GM21360 (cell line): ENCODE measurements around the gene C17orf58.
"Not testable (repeated sequence)": the region's sequence is repeated elsewhere in the genome, so short reads cannot be mapped to it uniquely, and the experiment has no call there.

ENCODE experiments used
- ATAC-seq: cut with Tn5 transposase; IDR thresholded peaks from one replicate; pipeline ENCODE4 v1.9.1; 2021; ENCODE audit warnings: mild to moderate bottlenecking, moderate library complexity; ENCODE audit not compliant: unreplicated experiment

The C17orf58 gene

DNA sequence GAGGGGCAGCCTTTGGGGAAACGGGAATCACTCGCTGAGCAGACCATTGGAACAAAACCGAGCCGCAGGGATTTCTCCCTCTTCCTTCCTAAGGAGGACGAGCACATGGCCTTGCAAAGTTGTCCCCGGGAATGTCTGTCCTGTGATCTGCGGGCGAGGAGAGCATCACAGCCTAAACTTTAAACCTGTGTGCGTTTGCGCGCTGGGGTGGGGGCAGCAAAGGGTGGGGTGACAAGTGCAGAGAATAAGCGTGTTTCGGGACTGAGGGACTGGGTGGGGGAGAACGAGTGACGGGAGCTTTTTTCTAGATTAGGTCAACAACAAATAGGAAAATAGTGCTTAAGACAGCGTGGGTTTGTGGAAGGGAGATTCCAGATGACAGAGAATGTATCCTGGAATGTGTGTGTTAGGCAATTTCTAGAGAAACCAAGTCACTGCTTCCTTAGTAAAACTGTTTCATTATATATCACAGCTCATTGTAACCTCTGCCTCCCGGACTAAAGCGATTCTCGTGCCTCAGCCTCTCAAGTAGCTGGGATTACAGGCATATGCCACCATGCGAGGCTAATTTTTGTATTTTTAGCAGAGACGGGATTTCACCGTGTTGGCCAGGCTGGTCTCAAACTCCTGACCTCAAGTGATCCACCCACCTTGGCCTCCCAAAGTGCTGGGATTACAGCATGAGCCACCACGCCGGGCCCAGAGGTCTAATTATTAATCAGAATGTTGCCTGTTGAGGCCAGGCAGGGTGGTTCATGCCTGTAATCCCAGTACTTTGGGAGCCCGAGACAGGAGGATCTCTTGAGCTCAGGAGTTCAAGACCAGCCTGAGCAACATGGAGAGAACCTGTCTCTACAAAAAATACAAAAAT lies at the start of gene C17orf58:
C17orf58 (minus strand) TSS at position 169 of the 871 bp plus-strand sequence. CDS start 271 bp downstream, outside the sequence.
- not testable (repeated sequence) for ATAC-seq

DNA sequence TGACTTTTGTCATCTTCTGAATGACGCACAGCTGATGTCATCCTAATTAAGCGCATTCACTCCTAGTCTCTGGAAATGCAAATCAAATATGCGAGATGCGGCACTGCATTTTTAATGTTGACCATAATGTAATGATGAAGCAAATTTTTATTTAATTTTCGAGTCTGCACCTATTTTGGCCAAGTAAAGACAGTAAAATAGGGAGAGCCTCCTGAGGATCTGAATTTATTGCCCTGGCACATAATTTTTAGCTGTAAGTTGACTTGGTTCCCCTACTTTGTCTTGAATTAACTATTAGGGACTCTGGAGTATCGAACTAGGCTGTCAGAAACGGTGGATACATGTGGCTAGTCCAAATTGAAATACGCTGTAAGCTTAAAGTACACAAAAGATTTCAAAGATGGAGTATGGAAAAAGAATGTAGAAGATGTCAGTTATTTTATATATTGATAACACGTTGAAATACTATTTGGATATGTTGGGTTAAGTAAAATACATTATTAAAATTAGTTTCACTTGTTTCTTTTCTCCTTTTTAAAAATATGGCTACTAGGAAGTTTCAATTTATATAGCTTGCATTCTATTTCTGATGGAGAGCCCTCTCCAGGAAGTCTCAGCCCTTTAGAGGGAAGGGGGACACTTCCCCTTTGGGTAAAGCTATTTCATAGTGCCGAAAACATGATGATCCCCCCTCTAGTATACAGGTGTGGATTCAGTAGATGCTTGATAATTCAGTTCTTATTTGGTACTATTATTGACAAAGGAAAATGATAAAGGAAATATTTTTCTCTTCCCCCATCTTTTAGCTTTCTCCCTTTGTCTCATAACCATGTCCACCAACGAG lies 40.3 kb upstream of the C17orf58 start:
- no peak for ATAC-seq

DNA sequence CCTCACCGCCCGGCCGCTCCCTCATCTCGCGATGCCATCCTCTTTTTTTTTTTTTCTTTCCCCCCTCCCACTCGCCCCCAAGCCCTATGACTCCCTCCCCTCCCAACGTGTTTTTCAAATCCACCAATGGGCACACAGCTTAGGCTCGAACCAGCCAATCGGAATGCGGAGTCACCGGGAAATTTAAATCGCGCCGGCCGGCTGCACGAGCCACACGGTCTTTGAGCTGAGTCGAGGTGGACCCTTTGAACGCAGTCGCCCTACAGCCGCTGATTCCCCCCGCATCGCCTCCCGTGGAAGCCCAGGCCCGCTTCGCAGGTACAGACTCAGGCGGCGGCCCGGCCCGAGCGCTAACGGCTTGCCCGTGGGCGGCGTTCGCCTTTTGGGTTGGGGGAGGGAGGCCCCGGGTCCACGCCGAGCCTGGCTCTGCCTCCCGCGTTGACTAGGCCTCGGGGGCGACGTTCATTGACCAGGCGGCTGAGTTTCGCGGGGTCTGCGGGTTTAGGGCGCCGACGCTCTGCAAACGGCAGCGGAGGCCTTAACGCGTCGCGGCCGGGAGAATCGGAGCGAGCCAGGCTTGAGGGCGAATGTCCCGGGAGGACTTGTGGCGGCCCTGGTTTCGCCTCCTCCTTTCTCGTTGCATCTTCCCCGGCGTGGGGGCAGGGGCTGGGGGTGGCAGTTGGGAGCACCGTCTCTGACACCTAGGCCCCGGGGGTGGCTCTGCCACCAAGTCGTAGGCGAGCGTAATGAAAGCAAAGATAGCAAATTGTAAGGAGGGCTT lies 39.4 kb upstream of the C17orf58 start, which contains the start of gene KPNA2:
KPNA2 (plus strand) TSS at position 213 of the 781 bp plus-strand sequence. CDS start 1,398 bp downstream, outside the sequence.
- ATAC-seq: peak; percentile 77

DNA sequence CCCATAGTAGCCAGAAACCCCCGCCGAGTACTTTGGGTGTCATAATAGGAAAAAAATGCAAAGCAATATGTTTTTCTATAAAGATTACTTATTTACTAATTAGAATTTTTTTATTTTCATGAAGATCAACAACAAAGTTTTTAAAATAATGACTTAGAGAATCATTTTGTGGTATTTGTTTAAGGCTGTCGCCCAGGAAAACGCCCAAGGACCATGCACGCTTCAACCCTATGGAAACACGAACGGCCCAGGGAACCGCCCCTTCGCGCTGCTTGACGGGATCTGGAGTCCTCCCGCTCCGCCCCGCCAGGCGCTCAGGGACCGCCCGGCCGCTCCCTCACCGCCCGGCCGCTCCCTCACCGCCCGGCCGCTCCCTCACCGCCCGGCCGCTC lies 38.9 kb upstream of the C17orf58 start:
- ATAC-seq: peak; percentile 91

DNA sequence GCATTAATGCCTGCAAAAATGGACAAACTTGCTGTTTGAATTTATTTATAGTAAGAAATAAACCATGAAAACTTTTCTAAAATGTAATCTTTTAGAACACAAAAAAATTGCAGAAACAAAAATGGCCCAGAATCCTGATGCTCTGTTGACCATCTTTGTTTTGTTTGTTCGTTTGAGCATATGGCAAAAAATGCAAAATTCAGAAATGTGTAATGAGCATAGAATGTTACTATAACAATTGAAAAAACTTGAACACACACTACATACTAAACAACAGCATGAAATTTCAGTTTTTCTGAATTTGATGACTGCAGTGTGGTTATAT lies 38.1 kb upstream of the C17orf58 start:
- no peak for ATAC-seq

DNA sequence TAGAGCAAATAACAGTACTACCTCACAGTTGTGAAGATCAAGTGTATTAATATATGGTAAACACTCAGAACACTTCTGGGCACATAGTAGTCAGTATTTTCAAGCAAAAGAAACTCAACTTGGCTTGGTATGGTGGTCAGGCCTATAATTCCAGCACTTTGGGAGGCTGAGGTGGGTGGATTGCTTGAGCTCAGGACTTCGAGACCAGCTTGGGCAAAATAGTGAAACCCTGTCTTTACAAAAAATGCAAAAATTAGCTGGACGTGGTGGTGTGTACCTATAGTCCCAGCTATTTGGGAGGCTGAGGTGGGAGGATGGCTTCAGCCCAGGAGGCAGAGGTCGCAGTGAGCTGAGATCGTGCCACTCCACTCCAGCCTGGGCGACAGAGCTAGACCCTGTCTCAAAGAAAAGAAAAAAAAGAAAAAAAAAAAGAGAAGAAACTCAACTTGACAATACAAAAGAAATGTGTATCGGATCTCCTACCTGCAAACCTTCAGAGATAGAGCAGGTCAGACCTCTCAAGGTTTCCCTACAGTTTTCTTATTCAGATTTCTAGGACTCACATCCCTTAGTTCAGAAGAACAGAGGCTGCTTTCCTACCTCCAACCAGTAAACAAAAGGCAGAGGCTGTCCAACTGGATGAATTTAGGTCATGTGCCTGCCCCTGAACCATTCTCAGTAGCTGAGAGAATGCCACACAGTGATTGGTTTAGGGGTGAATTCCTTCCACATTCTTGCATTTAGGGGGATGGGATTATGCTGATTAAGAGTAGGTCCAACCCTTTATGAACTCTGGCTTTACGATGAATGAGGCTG lies 37.6 kb upstream of the C17orf58 start:
- ATAC-seq: no peak

DNA sequence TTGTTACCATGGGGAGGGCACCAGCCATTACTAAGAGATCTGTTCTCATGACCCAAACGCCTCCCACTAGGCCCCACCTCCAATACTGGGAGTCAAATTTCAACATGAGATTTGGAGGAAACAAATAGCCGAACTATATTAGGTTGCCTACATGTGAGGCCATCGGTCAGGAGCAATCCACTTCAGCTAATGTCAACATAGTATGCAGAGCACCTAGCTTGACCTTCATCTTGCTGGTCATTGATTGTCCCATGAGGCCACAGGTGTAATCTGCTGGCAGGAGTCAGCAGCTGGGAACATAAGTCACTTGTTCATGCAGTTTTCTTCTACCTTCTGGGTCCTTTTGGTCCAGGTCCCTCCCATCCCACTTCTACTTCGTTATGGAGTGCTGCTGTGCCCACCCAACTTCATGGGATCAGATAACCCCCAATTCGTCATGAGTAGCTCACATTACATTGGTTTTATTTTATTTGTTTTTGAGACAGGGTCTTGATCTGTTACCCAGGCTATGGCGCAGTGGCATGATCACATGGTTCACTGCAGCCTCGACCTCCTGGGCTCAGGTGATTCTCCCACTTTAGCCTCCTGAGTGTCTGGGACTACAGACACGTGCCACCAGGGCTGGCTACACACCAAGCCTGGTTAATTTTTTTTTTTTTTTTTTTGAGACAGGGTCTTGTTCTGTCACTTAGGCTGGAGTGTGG lies 33.4 kb upstream of the C17orf58 start:
- ATAC-seq: no peak

DNA sequence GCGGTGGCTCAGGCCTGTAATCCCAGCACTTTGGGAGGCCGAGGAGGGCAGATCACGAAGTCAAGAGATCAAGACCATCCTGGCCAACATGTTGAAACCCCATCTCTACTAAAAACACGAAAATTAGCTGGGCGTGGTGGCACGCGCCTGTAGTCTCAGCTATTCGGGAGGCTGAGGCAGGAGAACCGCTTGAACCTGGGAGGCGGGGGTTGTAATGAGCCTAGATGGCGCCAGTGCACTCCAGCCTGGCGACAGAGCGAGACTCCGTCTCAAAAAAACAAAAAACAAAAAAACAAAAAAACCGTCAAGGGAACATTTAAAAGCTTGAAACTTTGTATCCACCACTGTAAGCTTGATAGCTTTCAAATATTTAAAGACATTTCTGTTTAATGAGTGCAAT lies 26.3 kb upstream of the C17orf58 start:
- ATAC-seq: not testable (repeated sequence)

DNA sequence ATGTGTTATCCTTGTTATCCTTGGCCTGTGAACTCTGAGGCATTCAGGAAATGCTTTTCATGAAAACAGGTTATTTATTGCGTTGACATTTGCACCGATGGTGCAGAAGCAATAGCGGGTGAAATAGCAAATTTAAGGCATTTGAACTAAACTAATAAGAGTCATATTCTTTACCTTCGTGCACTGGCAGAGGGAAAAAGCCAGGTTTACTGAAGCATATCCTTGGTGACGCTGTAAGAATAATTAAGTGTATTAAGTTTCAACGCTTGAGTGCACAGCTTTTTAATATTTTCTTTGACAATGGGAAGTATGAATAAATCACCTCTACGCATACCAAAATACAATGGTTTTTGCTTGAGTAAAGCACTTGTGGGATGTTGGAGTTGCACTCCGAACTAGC lies 25.7 kb upstream of the C17orf58 start:
- no peak for ATAC-seq

DNA sequence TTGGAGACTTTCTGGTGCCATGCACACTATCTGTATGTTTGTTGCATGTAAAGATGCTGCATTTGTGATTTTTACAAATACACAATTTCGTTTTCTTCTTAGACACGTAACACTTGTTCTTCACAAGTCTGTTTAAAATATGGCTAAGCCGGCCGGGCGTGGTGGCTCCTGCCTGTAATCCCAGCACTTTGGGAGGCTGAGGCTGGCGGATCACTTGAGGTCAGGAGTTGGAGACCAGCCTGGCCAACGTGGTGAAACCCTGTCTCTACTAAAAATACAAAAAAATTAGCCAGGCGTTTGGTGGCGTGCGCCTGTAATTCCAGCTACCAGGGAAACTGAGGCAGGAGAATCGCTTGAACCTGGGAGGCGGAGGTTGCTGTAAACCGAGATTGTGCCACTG lies 24.5 kb upstream of the C17orf58 start:
- not testable (repeated sequence) for ATAC-seq

DNA sequence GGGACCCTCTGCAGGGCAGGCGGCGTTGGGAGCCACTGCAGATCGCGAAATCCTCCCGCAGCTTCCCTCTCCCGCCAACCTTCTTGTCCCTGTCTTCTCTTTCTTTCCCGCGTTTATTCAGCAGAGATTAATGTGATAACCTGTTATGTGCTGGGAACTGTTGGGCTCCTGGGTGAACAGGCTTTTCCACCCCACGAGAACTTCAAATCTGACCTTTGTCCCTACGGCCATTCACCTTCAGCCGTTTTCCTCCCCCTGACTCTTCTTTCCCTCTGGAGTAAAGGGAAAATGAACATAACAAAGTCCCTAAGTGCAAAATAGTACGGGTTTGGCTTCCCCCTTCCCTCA lies 24.1 kb upstream of the C17orf58 start:
- ATAC-seq: no peak

DNA sequence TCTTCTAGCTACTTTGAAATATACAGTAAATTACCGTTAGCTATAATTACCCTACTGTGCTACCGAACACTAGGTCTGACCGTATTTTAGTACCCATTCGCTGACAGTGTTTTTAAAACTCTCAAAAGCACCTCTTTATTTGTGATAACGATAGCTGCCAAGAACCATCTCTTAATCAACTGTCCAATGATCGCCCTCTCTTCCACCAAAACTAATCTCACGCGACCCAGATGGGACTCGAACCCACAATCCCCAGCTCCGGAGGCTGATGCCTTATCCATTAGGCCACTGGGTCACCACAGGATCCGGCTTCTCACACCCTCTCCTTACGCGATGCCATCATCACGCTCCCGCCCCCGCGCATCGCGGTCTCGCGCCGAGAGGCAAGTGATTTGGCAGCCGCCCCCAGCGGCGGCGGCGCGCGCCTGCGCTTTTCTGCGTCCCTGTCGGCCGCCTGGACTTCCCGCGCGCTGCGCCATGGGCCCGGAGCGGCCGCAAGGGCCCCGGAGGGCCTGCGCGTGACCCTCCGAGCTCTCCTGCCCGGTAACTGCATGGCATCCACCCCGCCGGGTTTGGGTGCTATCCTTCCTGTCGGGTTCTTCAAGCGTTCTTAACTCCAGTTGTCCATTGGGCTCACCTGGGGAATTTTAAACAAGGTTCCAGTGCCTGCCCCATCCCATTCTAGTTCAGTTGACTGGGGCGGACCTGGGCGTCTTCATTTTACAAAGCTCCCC lies 23.6 kb upstream of the C17orf58 start:
- ATAC-seq: peak; percentile 95

DNA sequence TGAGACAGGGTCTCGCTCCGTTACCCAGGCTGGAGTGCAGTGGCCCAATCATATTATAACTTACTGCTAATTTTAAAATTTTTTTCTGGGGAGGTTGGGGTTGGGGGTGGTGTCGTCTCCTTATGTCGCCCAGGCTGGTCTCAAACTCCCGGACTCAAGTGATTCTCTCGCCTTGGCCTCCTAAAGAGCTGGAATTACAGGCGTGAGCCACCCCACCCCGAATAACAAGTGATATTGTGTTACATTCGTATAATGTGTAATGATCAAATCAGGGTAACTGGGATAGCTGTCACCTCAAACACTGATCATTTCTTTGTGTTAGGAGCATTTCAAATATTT lies 23.0 kb upstream of the C17orf58 start:
- ATAC-seq: no peak

DNA sequence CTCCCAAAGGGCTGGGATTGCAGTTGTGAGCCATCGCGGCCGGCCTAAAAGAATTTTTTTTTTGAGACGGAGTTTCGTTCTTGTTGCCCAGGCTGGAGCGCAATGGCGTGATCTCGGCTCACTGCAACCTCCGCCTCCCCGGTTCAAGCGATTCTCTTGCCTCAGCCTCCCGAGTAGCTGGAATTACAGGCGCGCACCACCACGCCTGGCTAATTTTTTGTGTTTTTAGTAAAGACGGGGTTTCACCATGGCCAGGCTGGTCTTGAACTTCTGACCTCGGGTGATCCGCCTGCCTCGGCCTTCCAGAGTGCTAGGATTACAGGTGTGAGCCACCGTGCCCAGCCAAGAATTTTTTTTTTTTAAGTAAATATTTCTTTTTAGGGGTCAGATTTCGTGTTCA lies 22.2 kb upstream of the C17orf58 start:
- ATAC-seq: not testable (repeated sequence)

DNA sequence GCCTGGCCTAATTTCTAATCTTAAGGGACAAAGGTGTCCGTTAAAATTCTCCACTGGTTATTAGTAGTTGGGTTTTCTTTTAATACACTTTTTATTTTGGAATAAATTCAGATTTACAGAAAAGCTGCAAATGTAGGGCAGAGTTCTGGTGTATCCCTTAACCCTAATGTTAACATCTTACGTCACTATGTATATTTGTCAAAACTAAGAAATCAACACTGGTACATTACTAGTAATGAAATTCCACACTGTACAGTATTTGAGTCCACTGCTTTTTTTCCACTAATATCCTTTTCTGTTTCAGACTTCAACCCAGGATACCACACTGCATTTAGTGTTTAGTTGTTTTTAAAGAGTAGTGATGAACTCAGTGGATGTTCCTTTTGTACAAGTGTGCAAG lies 20.6 kb upstream of the C17orf58 start:
- ATAC-seq: no peak

DNA sequence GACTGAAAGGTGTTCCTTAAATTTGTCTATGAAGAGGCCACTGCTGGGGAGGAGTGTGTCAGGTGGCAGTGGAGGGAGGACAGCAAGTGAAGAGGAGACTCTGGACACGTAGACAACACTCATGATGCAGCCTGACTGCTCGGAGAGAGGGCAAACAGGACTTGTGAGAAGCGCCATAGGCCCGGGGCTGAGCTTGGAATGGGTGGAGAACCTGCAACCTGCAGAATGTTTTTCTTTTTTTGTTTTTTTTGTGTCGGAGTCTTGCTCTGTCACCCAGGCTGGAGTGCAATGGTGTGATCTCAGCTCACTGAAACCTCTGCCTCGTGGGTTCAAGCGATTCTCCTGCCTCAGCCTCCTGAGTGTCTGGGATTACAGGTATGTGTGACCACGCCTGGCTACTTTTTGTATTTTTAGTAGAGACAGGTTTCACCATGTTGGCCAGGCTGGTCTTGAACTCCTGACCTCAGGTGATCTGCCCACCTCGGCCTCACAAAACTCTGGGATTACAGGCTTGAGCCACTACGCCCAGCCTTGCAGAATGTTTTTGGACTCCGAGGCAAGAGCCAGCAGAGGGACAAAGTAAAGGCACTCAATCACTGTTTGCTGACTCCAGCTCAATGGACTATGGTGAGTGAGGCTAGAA lies 18.9 kb upstream of the C17orf58 start:
- no peak for ATAC-seq

DNA sequence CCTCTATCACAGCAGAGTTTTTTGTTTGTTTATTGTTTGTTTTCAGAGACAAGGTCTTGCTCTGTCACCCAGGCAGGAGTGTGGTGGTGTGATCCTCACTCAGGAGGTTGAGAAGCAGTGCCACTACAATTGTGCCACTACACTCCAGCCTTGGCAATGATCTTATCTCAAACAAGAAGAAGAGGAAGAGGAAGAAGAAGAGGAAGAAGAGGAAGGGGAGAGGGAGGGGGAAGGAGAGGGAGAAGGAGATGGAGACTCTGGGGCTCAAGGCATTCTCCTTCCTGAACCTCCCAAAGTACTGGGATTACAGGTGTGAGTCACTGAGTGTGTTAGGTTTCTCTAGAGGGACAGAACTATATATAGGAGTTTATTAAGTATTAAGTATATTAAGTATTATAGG lies 17.1 kb upstream of the C17orf58 start:
- ATAC-seq: no peak

DNA sequence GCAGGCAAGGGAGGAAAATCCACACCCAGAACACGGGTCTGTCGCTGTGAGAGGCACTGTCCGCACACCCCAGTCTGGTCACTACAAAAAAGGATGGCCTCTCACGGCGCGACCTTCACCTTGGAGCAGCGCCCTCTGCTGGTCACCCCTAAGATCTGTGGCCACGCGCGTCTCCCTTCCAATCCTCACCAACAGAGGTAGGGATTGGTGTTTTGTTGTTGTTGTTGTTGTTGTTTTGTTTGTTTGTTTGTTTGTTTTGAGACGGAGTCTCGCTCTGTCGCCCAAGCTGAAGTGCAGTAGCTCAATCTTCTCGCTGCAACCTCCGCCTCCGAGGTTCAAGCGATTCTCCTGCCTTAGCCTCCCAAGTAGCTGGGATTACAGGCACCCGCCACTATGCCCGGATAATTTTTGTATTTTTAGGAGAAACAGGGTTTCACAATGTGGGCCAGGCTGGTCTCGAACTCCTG lies 15.0 kb upstream of the C17orf58 start:
- peak; percentile 70 for ATAC-seq

DNA sequence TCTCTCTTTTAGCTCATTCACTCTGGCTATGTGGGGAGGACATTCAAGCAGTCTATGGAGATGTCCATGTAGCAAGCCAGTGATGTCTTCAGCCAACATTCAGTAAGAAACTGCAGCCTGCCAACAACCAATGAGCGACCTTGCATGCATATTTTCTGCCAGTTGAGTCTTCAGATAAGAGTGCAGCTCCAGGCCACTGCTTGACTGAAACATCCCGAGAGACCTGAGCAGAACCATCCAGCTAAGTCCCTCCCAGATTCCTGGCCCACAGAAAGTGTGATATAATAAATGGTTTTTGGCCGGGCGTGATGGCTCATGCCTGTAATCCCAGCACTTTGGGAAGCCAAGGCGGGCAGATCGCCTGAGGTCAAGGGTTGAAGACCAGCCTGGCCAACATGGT lies 10.5 kb upstream of the C17orf58 start:
- no peak for ATAC-seq
